GM18511 (cell line): ENCODE measurements around the gene IGF1R.

Experiments
- ATAC-seq: cut with Tn5 transposase; IDR thresholded peaks from one replicate; pipeline ENCODE4 v1.9.1; 2021; ENCODE audit warnings: mild to moderate bottlenecking, moderate library complexity; ENCODE audit not compliant: unreplicated experiment

IGF1R gene

GRCh38 chr15:98648654-98649471, 524 bp downstream of the IGF1R start:
- ATAC-seq = peak; percentile 24

- no peak for ATAC-seq
These were observed 1.4 kb downstream of the IGF1R start for GRCh38 chr15:98649472-98650416.

GRCh38 chr15:98650417-98651035, 2.2 kb downstream of the IGF1R start:
- ATAC-seq = no peak

- no peak for ATAC-seq
These were observed 2.7 kb downstream of the IGF1R start for GRCh38 chr15:98651036-98651481.

- ATAC-seq = no peak
These were observed 3.4 kb downstream of the IGF1R start for GRCh38 chr15:98651581-98652220.

- no peak for ATAC-seq
These were observed 5.3 kb downstream of the IGF1R start for GRCh38 chr15:98653686-98654085.

- ATAC-seq = no peak
These were observed 6.5 kb downstream of the IGF1R start for GRCh38 chr15:98654790-98655360.

- no peak for ATAC-seq
These were observed 7.4 kb downstream of the IGF1R start for GRCh38 chr15:98655732-98656131.

GRCh38 chr15:98657721-98658120, 9.4 kb downstream of the IGF1R start:
- no peak for ATAC-seq

GRCh38 chr15:98658831-98659699, 10.7 kb downstream of the IGF1R start:
- peak; percentile 97 for ATAC-seq

GRCh38 chr15:98660055-98660454, 11.7 kb downstream of the IGF1R start:
- no peak for ATAC-seq

GRCh38 chr15:98663045-98663444, 14.7 kb downstream of the IGF1R start:
- ATAC-seq = no peak

- ATAC-seq = no peak
These were observed 15.3 kb downstream of the IGF1R start for GRCh38 chr15:98663606-98664005.

GRCh38 chr15:98666441-98666840, 18.1 kb downstream of the IGF1R start:
- ATAC-seq = no peak

GRCh38 chr15:98666841-98667240, 18.5 kb downstream of the IGF1R start:
- no peak for ATAC-seq

GRCh38 chr15:98667521-98668179, 19.3 kb downstream of the IGF1R start:
- ATAC-seq = no peak

- no peak for ATAC-seq
These were observed 20.4 kb downstream of the IGF1R start for GRCh38 chr15:98668566-98669308.

- no peak for ATAC-seq
These were observed 21.3 kb downstream of the IGF1R start for GRCh38 chr15:98669638-98670037.
